ENCODE results near the gene DOCK3.

Gene DOCK3

GRCh38 chr3:51408021-51408420 lies 733.3 kb downstream of the DOCK3 start:
- DNase-seq (ENCODE audit: low spot score) = no peak

GRCh38 chr3:51408813-51409212 lies 734.1 kb downstream of the DOCK3 start:
- DNase-seq (ENCODE audit: low spot score) = no peak

GRCh38 chr3:51422211-51422610 lies 747.5 kb downstream of the DOCK3 start:
- DNase-seq (ENCODE audit: low spot score) = no peak

GRCh38 chr3:51426921-51427320 lies 752.2 kb downstream of the DOCK3 start:
- DNase-seq (ENCODE audit: low spot score) = no peak

GRCh38 chr3:51429138-51429537 lies 754.4 kb downstream of the DOCK3 start:
- no peak for DNase-seq (ENCODE audit: low spot score)

Measured in NAMALWA (cell line).